Transverse colon (tissue), 4 donors: ENCODE measurements around the gene RNF144B.

Experiments used
- CTCF ChIP-seq, 5 experiments: fragments of 200-600 bp in 3 of 5; fragments of 450-650 bp in 2 of 5; sonication (generic) in 3 of 5; IDR thresholded peaks; 1 replicate in 2 of 5; 2 replicates in 3 of 5; pipeline ENCODE4 v1.5.1; 2016 to 2017; ENCODE audit warnings: antibody characterized with exemption in 5 of 5, inconsistent platforms in 3 of 5, mild to moderate bottlenecking in 2 of 5, moderate library complexity in 1 of 5
- EP300 ChIP-seq: sonication (generic); formaldehyde crosslinking; IDR thresholded peaks from one replicate; pipeline ENCODE4 v1.6.1; 2017; ENCODE audit warnings: antibody characterized with exemption, low read depth
- POLR2A ChIP-seq: fragments of 450-650 bp; IDR thresholded peaks from one replicate; pipeline ENCODE4 v1.6.1; 2016; ENCODE audit warnings: antibody characterized with exemption, mild to moderate bottlenecking, moderate library complexity
- POLR2AphosphoS5 ChIP-seq, 3 donors: sonication (generic); formaldehyde crosslinking; IDR thresholded peaks; one replicate each; pipeline ENCODE4 v1.6.1; 2016; ENCODE audit warnings: antibody characterized with exemption in 3 of 3

GRCh38 chr6:18343741-18344140 is 43.4 kb upstream of the RNF144B start:
- TF ChIP-seq CTCF (IDR thresholded peaks at IDR 0.05) (no peak), POLR2A (no peak), POLR2AphosphoS5 (IDR thresholded peaks at IDR 0.05) (no peak), EP300 (no peak)
